Measurements from ENCODE around the gene SEPTIN8. TPM values are rescaled to one million over a fixed set of nuclear protein-coding genes. Genes with fewer than 3 reads are reported as not detected.

SEPTIN8 gene
- total RNA-seq, 5 donors from 2014 or later (not counting 1 experiment from before 2014, with no cell fraction given) = 6.6 to 12.4 (median 11.0) TPM

DNA sequence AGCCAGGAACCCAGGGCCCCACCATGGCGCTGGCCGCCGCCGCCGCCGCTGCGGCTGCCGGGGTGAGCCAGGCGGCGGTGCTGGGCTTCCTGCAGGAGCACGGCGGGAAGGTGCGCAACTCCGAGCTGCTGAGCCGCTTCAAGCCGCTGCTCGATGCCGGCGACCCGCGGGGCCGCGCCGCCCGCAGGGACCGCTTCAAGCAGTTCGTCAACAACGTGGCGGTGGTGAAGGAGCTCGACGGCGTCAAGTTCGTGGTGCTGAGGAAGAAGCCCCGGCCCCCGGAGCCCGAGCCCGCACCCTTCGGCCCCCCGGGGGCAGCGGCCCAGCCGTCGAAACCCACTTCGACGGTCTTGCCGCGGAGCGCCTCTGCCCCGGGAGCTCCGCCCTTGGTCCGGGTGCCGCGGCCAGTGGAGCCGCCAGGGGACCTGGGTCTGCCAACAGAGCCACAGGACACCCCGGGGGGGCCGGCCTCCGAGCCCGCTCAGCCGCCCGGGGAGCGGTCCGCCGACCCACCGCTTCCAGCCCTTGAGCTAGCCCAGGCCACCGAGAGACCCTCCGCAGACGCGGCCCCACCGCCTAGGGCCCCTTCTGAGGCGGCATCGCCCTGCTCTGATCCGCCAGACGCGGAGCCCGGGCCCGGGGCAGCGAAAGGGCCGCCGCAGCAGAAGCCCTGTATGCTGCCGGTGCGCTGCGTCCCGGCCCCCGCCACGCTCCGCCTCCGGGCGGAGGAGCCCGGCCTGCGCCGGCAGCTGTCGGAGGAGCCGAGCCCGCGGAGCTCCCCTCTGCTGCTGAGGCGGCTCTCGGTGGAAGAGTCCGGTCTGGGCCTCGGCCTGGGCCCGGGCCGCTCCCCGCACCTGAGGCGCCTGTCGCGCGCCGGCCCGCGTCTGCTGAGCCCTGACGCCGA, 36.8 kb upstream of the SEPTIN8 start:
- Mint-ChIP-seq H3K4me1 (peaks cover 10 to 13% (median 10%) of the 10 kb centered on the region in 3 donors), H3K9me3 (no peaks in the 10 kb centered on the region), H3K36me3 (no peaks in the 10 kb centered on the region), H3K27ac (no peak overlapping the region), H3K27me3 (peaks cover 40 to 51% of the 10 kb centered on the region in 2 donors), H3K4me3 (peak overlapping the region in 2 of 3 donors; percentile 45 to 80)
- peak overlapping the region; percentile 19 to 66 for H3K4me3 ChIP-seq (ENCODE audit: control insufficient read depth in 1 of 2, extremely low read depth in 1 of 2, low read length in 1 of 2)
- H3K27me3 ChIP-seq (replicated peaks in 1 of 2; ENCODE audit: control insufficient read depth in 2 of 2, extremely low read depth in 1 of 2, insufficient read depth in 2 of 2, low read length in 1 of 2) = peaks cover 8 to 38% of the 10 kb centered on the region in 2 experiments
- ATAC-seq (replicated peaks in 1 of 4) (peak; percentile 69 to 74 (median 70)), DNase-seq (peak in 14 of 35 experiments; percentile 16 to 60 (median 33))
- ChIA-PET POLR2A (interaction anchor here in 1 of 2 donors (0.6 kb wide), 1 partner anchor 201 kb away, joined by 3 read pairs; no protein-coding TSS in a partner anchor), CTCF (interaction anchor here in 1 of 2 donors (0.5 to 1.3 kb wide), 3 partner anchors 15 to 1937 kb away, joined by 3 to 4 read pairs (median 4); no protein-coding TSS in a partner anchor)
- H3K9me3 ChIP-seq = no peaks in the 10 kb centered on the region
- H3K4me1 ChIP-seq (ENCODE audit: control insufficient read depth in 1 of 2, extremely low read depth in 1 of 2, insufficient read depth in 2 of 2, low read length in 2 of 2) = peaks cover 2 to 10% of the 10 kb centered on the region in 2 experiments
- H3K36me3 ChIP-seq (ENCODE audit: control insufficient read depth in 2 of 2, extremely low read depth in 1 of 2, insufficient read depth in 1 of 2, low read length in 1 of 2) = no peaks in the 10 kb centered on the region
- H3K27ac ChIP-seq (ENCODE audit: low read length) = no peak overlapping the region
- WGBS (ENCODE audit: insufficient coverage) = 13% methylated on average over 108 of the region's 110 CpGs

GRCh38 chr5:132812781-132813598, 36.0 kb upstream of the SEPTIN8 start, which contains the start of gene SOWAHA:
Gene SOWAHA, plus strand, starts transcription at chr5:132813302. Its CDS starts 320 bp downstream, at chr5:132813622.
- H3K27me3 Mint-ChIP-seq = peaks cover 44 to 53% of the 10 kb centered on the region in 2 donors
- 2% methylated on average over 55 of the region's 68 CpGs for WGBS (ENCODE audit: insufficient coverage)

DNA sequence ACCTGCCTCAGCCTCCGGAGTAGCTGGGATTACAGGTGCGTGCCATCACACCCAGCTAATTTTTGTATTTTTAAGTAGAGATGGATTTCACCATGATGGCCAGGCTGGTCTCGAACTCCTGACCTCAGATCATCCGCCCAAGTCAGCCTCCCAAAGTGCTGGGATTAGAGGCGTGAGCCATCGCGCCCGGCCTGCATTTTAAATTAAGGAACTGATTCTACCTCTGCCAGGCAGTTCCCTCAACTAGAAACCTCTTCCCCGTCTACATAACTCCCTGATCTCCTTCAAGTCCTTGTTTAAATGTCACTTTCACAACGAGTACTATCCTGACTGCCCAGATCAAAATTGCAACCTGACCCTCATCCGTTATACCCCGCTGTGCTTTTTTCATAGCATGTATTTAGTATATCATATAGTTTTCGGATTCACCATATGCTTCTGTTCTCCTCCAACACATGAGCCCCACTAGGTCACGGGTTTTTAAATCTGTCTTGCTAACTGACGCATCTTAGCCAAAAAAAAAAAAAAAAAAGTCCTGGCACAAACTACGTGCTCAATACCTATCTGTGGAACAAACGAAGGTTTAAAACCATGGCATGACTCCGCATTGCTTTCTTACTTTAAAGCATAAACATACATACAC, 35.2 kb upstream of the SEPTIN8 start:
- POLR2A ChIA-PET = no interaction called here
- WGBS (ENCODE audit: insufficient coverage) = 58% methylated on average over 9 of the region's 18 CpGs

More at GRCh38 chr5:132812781-132813598, 36.0 kb upstream of the SEPTIN8 start, which contains the start of gene SOWAHA:
- no peaks in the 10 kb centered on the region for H3K36me3 Mint-ChIP-seq
- Histone ChIP-seq H3K4me3 (ENCODE audit: control insufficient read depth in 1 of 2, extremely low read depth in 1 of 2, low read length in 1 of 2) (peak within 1 kb of the TSS; percentile 19 to 66), H3K27ac (ENCODE audit: low read length) (no peak within 1 kb of the TSS), H3K9me3 (no peaks in the 10 kb centered on the region), H3K27me3 (replicated peaks in 1 of 2; ENCODE audit: control insufficient read depth in 2 of 2, extremely low read depth in 1 of 2, insufficient read depth in 2 of 2, low read length in 1 of 2) (peaks cover 8 to 32% of the 10 kb centered on the region in 2 experiments), H3K4me1 (ENCODE audit: control insufficient read depth in 1 of 2, extremely low read depth in 1 of 2, insufficient read depth in 2 of 2, low read length in 2 of 2) (peaks cover 2 to 10% of the 10 kb centered on the region in 2 experiments), H3K36me3 (ENCODE audit: control insufficient read depth in 2 of 2, extremely low read depth in 1 of 2, insufficient read depth in 1 of 2, low read length in 1 of 2) (no peaks in the 10 kb centered on the region)
- DNase-seq (no peak), ATAC-seq (replicated peaks in 1 of 4) (peak; percentile 26 to 37 (median 32))
- CTCF ChIA-PET = interaction anchor here in 1 of 2 donors (0.6 to 1.3 kb wide), 2 partner anchors 16 to 141 kb away, joined by 4 read pairs; no protein-coding TSS in a partner anchor
- no peaks in the 10 kb centered on the region for H3K9me3 Mint-ChIP-seq
- H3K4me1 Mint-ChIP-seq = peaks cover 10 to 13% (median 10%) of the 10 kb centered on the region in 3 donors
- H3K27ac Mint-ChIP-seq = peak within 1 kb of the TSS in 1 of 2 donors; percentile 19
- peak within 1 kb of the TSS; percentile 74 to 80 (median 77) for H3K4me3 Mint-ChIP-seq
- POLR2A ChIA-PET = interaction anchor here in 1 of 2 donors (0.7 kb wide), 2 partner anchors 36 to 41 kb away, joined by 4 to 9 read pairs; no protein-coding TSS in a partner anchor

GRCh38 chr5:132810605-132811004, 33.6 kb upstream of the SEPTIN8 start:
- Mint-ChIP-seq H3K4me3 (no peak overlapping the region), H3K36me3 (no peaks in the 10 kb centered on the region), H3K27me3 (peaks cover 51 to 67% of the 10 kb centered on the region in 2 donors), H3K4me1 (peaks cover 10 to 13% (median 10%) of the 10 kb centered on the region in 3 donors), H3K9me3 (no peaks in the 10 kb centered on the region), H3K27ac (no peak overlapping the region)
- Histone ChIP-seq H3K27ac (ENCODE audit: low read length) (no peak overlapping the region), H3K4me3 (ENCODE audit: control insufficient read depth in 1 of 2, extremely low read depth in 1 of 2, low read length in 1 of 2) (no peak overlapping the region), H3K4me1 (ENCODE audit: control insufficient read depth in 1 of 2, extremely low read depth in 1 of 2, insufficient read depth in 2 of 2, low read length in 2 of 2) (peaks cover 2 to 10% of the 10 kb centered on the region in 2 experiments), H3K36me3 (ENCODE audit: control insufficient read depth in 2 of 2, extremely low read depth in 1 of 2, insufficient read depth in 1 of 2, low read length in 1 of 2) (no peaks in the 10 kb centered on the region), H3K27me3 (replicated peaks in 1 of 2; ENCODE audit: control insufficient read depth in 2 of 2, extremely low read depth in 1 of 2, insufficient read depth in 2 of 2, low read length in 1 of 2) (peaks cover 10 to 41% of the 10 kb centered on the region in 2 experiments), H3K9me3 (no peaks in the 10 kb centered on the region)
- DNase-seq (no peak), ATAC-seq (replicated peaks in 1 of 4) (no peak)
- CTCF ChIA-PET = interaction anchor here (0.6 kb wide), 2 partner anchors 64 to 764 kb away, joined by 5 to 6 read pairs; no protein-coding TSS in a partner anchor
- 75% methylated on average over 2 of the region's 5 CpGs for WGBS (ENCODE audit: insufficient coverage)
- POLR2A ChIA-PET = interaction anchor here in 1 of 2 donors (0.7 kb wide), 1 partner anchor 305 kb away, joined by 3 read pairs; no protein-coding TSS in a partner anchor

More for the DNA sequence above, 35.2 kb upstream of the SEPTIN8 start:
- no peak for DNase-seq
- Mint-ChIP-seq H3K27ac (peak overlapping the region in 1 of 2 donors; percentile 19), H3K27me3 (peaks cover 49 to 56% of the 10 kb centered on the region in 2 donors), H3K36me3 (no peaks in the 10 kb centered on the region), H3K4me3 (peak overlapping the region; percentile 74 to 80 (median 77)), H3K9me3 (no peaks in the 10 kb centered on the region), H3K4me1 (peaks cover 10 to 13% (median 10%) of the 10 kb centered on the region in 3 donors)
- no peak overlapping the region for H3K27ac ChIP-seq (ENCODE audit: low read length)
- no peak for ATAC-seq (replicated peaks in 1 of 4)
- H3K4me3 ChIP-seq (ENCODE audit: control insufficient read depth in 1 of 2, extremely low read depth in 1 of 2, low read length in 1 of 2) = no peak overlapping the region
- CTCF ChIA-PET = no interaction called here
- H3K36me3 ChIP-seq (ENCODE audit: control insufficient read depth in 2 of 2, extremely low read depth in 1 of 2, insufficient read depth in 1 of 2, low read length in 1 of 2) = no peaks in the 10 kb centered on the region
- no peaks in the 10 kb centered on the region for H3K9me3 ChIP-seq
- H3K27me3 ChIP-seq (replicated peaks in 1 of 2; ENCODE audit: control insufficient read depth in 2 of 2, extremely low read depth in 1 of 2, insufficient read depth in 2 of 2, low read length in 1 of 2) = peaks cover 10 to 33% of the 10 kb centered on the region in 2 experiments
- H3K4me1 ChIP-seq (ENCODE audit: control insufficient read depth in 1 of 2, extremely low read depth in 1 of 2, insufficient read depth in 2 of 2, low read length in 2 of 2) = peaks cover 2 to 10% of the 10 kb centered on the region in 2 experiments

DNA sequence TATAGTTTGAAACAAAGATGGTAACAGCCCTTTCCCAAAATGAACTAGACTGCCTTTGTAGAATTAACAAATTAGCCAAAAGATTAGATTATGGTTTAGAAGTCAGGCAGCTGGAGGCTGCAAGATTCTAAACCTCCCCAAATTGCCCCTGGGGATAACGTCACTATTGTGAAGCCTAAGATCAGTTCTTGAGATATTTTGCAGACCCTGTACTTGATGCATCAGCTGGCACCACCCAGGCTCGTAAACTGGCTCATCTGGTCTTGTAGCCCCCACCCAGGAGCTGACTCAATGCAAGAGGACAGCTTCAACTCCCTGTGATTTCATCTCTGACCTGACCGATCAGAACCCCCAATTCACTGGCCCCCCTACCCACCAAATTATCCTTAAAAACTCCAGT, 31.8 kb upstream of the SEPTIN8 start:
- no CpG with 5 or more reads among the region's 3 CpGs for WGBS (ENCODE audit: insufficient coverage)
- H3K9me3 Mint-ChIP-seq = no peaks in the 10 kb centered on the region
- no peak for ATAC-seq (replicated peaks in 1 of 4)
- H3K4me1 Mint-ChIP-seq = peaks cover 10% of the 10 kb centered on the region in 3 donors
- Histone ChIP-seq H3K36me3 (ENCODE audit: control insufficient read depth in 2 of 2, extremely low read depth in 1 of 2, insufficient read depth in 1 of 2, low read length in 1 of 2) (no peaks in the 10 kb centered on the region), H3K27me3 (replicated peaks in 1 of 2; ENCODE audit: control insufficient read depth in 2 of 2, extremely low read depth in 1 of 2, insufficient read depth in 2 of 2, low read length in 1 of 2) (peaks cover 10 to 41% of the 10 kb centered on the region in 2 experiments), H3K4me3 (ENCODE audit: control insufficient read depth in 1 of 2, extremely low read depth in 1 of 2, low read length in 1 of 2) (no peak overlapping the region), H3K4me1 (ENCODE audit: control insufficient read depth in 1 of 2, extremely low read depth in 1 of 2, insufficient read depth in 2 of 2, low read length in 2 of 2) (peaks cover 2 to 8% of the 10 kb centered on the region in 2 experiments), H3K27ac (ENCODE audit: low read length) (no peak overlapping the region), H3K9me3 (no peaks in the 10 kb centered on the region)
- DNase-seq = no peak
- H3K27me3 Mint-ChIP-seq = peaks cover 66 to 75% of the 10 kb centered on the region in 2 donors
- H3K36me3 Mint-ChIP-seq = no peaks in the 10 kb centered on the region
- ChIA-PET CTCF (interaction anchor here in 1 of 2 donors (1.0 kb wide), 1 partner anchor 11 kb away, joined by 4 read pairs; no protein-coding TSS in a partner anchor), POLR2A (interaction anchor here in 1 of 2 donors (0.6 kb wide), 1 partner anchor 668 kb away, joined by 3 read pairs; no protein-coding TSS in a partner anchor)
- H3K27ac Mint-ChIP-seq = no peak overlapping the region
- no peak overlapping the region for H3K4me3 Mint-ChIP-seq
